ENCODE results near the gene CSPG4.
A peak's percentile ranks its signal among the peaks of the same experiment; 100 is the strongest.
"Not testable (repeated sequence)": the region's sequence is repeated elsewhere in the genome, so short reads cannot be mapped to it uniquely, and the experiment has no call there.

CSPG4 gene

DNA sequence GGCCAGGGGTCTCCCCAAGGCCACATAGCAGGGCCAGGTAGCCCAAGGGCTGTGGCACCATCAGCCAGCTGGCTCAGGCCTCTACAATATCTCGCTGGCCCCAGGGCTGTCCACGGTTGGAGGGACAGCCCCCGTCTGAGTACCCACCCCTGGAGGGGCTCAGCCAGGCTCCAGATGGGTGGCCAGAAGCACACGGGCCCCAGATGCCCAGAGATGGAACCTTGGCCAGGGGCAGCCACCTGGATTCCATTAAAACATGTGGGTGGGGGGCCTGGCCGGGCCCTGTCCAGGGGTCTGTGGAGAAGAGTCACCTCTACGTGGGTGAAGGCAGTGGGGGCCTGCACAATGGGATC is 8.4 kb downstream of the CSPG4 start:
- no peak overlapping the region for H3K4me3 ChIP-seq (ENCODE audit: low read depth, low read length)
- DNase-seq (ENCODE audit: low read depth): no peak
- no peak for TF ChIP-seq CTCF (IDR thresholded peaks at IDR 0.05; ENCODE audit: insufficient read depth, low read depth, low read length, missing control alignments)

DNA sequence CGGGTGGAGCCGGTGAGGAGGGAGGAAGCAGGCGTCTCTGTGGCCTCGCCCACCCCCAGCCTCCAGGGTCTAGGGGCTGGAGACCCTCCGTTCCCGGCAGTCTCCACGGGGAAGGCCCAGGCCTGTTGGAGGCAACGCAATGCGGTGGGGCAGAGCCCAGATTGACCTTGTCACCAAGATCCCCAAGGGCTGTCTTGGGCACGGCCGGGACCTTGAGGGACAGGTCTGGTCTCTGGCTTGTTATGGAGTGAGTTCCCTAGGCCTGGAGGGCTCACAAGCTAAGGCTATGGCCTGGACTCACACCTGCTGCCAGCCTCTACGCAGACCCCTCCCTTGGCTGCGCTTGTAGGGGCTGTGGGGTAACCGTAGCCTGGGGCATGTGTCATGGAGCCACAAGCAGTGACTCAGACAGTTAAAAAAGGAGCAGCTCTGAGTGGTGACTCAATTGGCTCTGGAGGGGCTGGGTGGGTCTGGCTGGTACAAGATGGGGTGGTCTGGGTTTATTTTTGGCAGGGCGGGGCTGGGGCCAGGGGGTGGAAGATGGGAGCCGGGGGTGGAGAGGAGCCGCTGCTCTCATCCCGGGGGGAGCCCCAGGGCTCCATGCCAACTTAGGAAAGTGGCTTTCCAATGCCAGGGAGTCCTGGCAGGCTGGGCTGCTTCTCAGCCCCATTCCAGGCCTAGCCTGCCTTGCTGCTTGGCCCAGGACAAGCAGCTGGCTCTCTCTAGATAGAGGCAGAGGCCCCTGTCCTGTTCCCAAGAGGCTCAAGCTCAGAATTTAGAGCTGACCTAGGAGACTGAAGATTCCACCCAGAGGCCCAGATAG is 9.0 kb downstream of the CSPG4 start:
- not testable (repeated sequence) for DNase-seq (ENCODE audit: low read depth); H3K4me3 ChIP-seq (ENCODE audit: low read depth, low read length)

DNA sequence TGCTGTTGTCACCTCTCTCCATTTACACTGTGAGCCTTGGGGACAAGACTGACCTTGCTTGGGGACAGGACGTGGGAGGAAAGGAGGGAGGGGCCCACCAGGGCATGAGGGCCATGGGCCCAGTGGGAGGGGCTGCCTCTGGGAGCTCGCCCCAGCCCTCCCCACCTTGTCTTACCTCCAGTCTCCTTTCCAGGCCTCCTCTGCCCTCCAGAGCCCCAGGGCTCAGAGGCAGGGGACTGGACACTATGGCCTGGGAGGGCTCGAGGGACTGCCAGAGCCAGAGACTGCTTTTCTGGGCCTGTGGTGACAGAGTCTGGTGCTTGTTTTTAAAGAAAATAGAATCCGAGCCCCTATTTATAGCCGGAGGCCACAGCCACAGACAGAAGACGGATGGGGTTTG is 10.2 kb downstream of the CSPG4 start:
- H3K4me3 ChIP-seq (ENCODE audit: low read depth, low read length): no peak overlapping the region
- DNase-seq (ENCODE audit: low read depth): peak; percentile 38
- TF ChIP-seq CTCF (IDR thresholded peaks at IDR 0.05; ENCODE audit: insufficient read depth, low read depth, low read length, missing control alignments): no peak

DNA sequence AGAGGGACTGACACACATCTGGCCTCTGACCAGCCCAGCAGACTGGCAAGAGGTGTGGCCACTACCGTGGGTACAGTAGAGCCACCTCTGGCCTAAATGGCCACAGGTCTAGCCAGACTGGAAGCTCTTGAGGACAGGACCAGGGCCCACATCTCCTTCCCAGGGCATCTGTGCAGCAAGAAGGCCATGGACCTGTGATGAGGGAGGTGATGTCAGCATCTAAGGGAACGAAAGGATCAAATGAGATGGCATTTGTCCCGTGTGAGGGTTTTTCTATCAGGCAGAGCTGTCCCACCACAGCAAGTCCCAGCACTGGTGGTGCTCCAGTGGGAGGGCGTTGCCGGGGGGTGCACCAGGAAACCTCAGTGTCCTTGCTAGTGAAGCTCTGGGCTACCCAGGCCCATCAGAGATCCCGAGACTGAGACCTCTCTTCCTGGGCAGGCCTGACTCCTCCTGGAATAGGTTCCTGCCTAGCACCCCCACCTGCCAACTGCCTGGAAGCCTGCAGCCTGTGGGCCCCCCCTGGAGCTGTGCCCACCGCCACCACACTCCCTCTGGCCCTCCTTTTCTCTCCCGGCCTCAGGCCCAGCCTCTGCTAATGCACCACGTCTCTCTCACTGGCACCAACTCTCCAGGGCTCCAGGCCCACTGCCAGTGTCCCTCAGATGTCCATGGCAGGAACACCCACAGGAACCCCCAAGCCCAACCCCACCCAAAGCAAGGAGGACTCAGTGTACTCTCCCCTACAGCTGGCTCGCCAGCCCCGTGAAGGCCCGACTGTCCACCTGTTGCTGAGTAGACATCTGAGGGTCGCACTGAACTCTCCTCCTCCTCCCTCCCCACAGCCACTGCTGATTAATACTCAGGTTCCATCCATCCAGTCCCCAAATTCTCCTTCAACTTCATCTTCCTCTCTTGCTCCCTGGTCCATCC is 11.3 kb downstream of the CSPG4 start:
- H3K4me3 ChIP-seq (ENCODE audit: low read depth, low read length); DNase-seq (ENCODE audit: low read depth): not testable (repeated sequence)

DNA sequence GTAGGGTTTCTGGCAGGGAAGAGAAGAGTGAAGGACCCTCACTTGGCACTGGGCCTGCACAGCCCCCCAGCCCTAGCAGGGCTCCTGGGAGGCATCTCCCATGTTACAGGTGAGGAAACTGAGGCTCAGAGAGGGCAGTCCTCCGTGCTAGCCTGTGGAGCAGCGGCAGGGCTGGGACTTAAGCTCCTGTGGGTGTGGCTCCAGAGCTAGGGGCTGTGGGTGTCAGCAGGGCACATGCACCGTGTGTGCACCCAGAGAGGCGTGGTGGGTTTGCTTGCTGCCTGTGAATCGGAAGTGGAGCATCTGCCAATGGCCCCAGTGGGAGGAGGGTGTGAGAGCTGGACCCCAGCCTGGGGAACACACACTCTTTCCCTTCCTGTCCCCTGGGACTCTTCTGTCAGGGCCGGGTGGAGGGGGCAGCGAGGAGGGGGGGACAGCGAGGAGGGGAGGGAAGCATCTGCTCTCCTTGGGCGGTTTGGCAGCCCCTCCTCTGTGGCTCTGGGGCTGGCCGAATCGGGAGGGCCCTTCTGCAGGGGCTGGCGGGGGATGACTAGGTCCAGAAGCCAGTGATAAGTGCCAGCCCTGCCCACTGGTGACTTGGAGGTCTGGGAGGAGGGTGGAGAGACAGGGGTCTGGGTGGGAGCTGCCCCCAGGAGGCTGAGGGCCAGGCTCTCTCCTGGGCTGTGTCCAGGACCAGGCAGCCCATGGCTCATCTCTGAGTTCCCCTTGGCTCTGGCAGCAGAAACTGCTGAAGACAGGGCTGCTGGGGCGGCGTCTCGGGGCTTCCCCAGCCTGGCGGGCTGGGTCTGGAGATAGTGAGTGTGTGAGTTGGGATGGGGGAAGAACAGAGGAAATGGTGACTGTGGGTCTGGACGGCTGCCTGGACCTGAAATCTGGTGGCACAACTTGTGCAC is 12.4 kb downstream of the CSPG4 start:
- H3K4me3 ChIP-seq (ENCODE audit: low read depth, low read length): not testable (repeated sequence)
- peak; percentile 59 for DNase-seq (ENCODE audit: low read depth)

DNA sequence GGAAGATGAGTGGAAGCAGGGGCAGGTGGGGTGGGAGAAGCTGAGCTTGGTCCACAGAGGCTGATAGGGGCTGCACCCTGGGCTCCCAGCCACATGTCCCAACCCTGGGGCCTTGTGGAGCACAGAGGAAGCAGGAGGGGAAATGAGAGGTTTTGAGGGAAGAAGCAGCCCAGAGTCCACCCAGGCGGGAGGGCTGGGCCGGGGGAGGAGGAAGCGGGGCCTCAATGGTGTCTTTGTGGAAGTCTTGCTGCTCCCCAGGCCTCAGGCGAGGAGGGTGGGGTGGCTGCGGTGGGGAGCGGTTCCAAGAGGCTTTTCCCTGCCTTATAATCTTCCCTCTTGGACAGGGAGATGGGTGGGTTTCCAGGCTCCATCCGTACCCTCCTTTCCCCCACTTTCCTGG is 13.1 kb downstream of the CSPG4 start:
- not testable (repeated sequence) for H3K4me3 ChIP-seq (ENCODE audit: low read depth, low read length); DNase-seq (ENCODE audit: low read depth)

DNA sequence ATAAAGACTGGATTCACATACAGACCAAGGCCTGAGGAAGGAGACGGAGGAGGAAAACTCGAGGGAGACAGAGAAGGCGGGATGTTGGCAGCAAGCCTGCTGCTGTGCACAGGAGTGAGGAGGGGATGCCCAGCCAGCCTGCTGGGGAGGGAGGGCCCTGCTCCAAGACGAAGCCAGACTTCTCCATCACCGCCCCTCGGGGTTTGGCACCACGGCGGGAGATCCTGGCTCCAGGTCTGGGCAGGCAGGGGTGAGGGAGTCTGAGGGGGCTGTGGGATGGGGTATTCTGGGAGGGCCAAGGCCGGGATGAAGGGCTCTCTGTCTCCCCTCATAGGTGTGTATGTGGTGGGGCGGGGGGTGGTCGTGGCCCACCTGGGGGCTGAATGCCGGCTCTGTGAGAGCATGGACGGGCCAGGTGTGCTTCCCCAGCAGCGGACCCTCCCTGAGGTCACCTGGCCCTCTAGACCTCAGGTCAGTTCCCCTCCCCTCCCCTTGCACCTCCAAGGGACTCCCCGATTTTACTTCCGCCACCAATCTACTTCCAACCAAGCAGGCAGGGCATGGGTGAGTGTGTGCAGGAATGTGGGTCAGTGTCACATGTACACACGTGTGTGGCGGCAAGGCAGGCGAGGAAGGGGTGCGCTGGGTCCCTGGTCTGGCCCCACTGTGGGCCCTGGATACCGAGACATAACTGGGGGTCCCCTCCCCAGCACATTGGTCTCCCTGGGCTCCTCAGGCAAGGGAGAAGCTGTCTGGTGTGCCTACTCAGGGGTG is 14.5 kb downstream of the CSPG4 start:
- not testable (repeated sequence) for DNase-seq (ENCODE audit: low read depth); H3K4me3 ChIP-seq (ENCODE audit: low read depth, low read length)

DNA sequence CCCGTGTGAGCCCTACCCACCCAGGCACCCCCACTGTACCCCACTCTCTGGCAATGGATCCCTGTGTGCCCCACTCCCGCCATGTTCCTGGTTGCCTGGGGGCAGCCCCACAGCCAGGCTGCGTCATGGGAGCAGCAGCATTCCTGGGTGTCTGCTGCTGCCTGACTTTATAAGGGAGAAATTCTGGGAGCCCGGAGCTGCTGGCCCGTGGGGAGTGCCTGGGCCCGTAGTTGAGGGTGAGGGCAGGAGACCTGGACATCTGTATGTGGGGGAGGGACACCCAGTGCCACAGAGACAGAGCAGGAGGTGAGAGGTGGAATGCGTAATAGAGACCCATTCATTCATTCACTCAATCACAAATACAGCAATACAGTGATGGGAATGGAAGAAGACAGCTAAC is 15.1 kb downstream of the CSPG4 start:
- no peak for DNase-seq (ENCODE audit: low read depth)

More for the DNA sequence above, 15.1 kb downstream of the CSPG4 start:
- no peak overlapping the region for H3K4me3 ChIP-seq (ENCODE audit: low read depth, low read length)
- TF ChIP-seq CTCF (IDR thresholded peaks at IDR 0.05; ENCODE audit: insufficient read depth, low read depth, low read length, missing control alignments): no peak
